ENCODE measurements around the gene H3-3A.
A peak's percentile ranks its signal among the peaks of the same experiment; 100 is the strongest.

Gene H3-3A

GRCh38 chr1:226062558-226063223, at the start of gene H3-3A:
TSS of gene H3-3A (plus strand) at chr1:226062716. CDS start at chr1:226064352, 1,636 bp downstream.
- DNase-seq = peak; percentile 80

GRCh38 chr1:226017070-226017469, 45.4 kb upstream of the H3-3A start:
- no peak for DNase-seq

GRCh38 chr1:226019572-226019971, 42.9 kb upstream of the H3-3A start:
- no peak for DNase-seq

GRCh38 chr1:226021401-226021800, 41.1 kb upstream of the H3-3A start:
- DNase-seq = no peak

- DNase-seq = no peak
These were observed 40.7 kb upstream of the H3-3A start for GRCh38 chr1:226021801-226022200.

- no peak for DNase-seq
These were observed 38.8 kb upstream of the H3-3A start for GRCh38 chr1:226023735-226024134.

GRCh38 chr1:226026833-226027232, 35.7 kb upstream of the H3-3A start:
- no peak for DNase-seq

GRCh38 chr1:226027538-226028217, 34.8 kb upstream of the H3-3A start:
- no peak for DNase-seq

GRCh38 chr1:226029093-226029496, 33.4 kb upstream of the H3-3A start:
- no peak for DNase-seq

- no peak for DNase-seq
These were observed 32.8 kb upstream of the H3-3A start for GRCh38 chr1:226029568-226030225.

- no peak for DNase-seq
These were observed 28.9 kb upstream of the H3-3A start for GRCh38 chr1:226033582-226033981.

GRCh38 chr1:226033991-226034390, 28.5 kb upstream of the H3-3A start:
- DNase-seq = no peak

GRCh38 chr1:226034482-226034881, 28.0 kb upstream of the H3-3A start:
- no peak for DNase-seq

GRCh38 chr1:226035915-226036314, 26.6 kb upstream of the H3-3A start:
- no peak for DNase-seq

- DNase-seq = no peak
These were observed 23.9 kb upstream of the H3-3A start for GRCh38 chr1:226038661-226039060.

- DNase-seq = no peak
These were observed 21.1 kb upstream of the H3-3A start for GRCh38 chr1:226041419-226041818.

- DNase-seq = no peak
These were observed 17.9 kb upstream of the H3-3A start for GRCh38 chr1:226044514-226045101.

GRCh38 chr1:226046240-226046639, 16.3 kb upstream of the H3-3A start:
- no peak for DNase-seq

- DNase-seq = no peak
These were observed 15.0 kb upstream of the H3-3A start for GRCh38 chr1:226047495-226047894.

- no peak for DNase-seq
These were observed 13.6 kb upstream of the H3-3A start for GRCh38 chr1:226048886-226049285.

GRCh38 chr1:226050133-226050532, 12.4 kb upstream of the H3-3A start:
- no peak for DNase-seq

GRCh38 chr1:226051365-226051764, 11.2 kb upstream of the H3-3A start:
- DNase-seq = no peak

- DNase-seq = no peak
These were observed 10.5 kb upstream of the H3-3A start for GRCh38 chr1:226052061-226052460.
